GM08714 (cell line): ENCODE data around the gene SERPINA1.

ENCODE experiments used
- H3K4me3 ChIP-seq: fragments of 200-500 bp; sonication (Bioruptor generic); 2 replicates; pipeline ENCODE4 v1.5.1; 2014; ENCODE audit warnings: mild to moderate bottlenecking, low read length, inconsistent platforms
- ZNF274 ChIP-seq: IDR thresholded peaks from 2 replicates; pipeline ENCODE4 v1.6.1; 2012; ENCODE audit warnings: mild to moderate bottlenecking, low read depth, low read length

SERPINA1 gene

GRCh38 chr14:94344389-94344788 lies 44.0 kb downstream of the SERPINA1 start:
- TF ChIP-seq ZNF274, result no peak
- no peak overlapping the region for H3K4me3 ChIP-seq

- no peak overlapping the region for H3K4me3 ChIP-seq
- no peak for TF ChIP-seq ZNF274
Measured at GRCh38 chr14:94343238-94344005, 45.0 kb downstream of the SERPINA1 start.

- no peak for TF ChIP-seq ZNF274
- no peak overlapping the region for H3K4me3 ChIP-seq
Measured at GRCh38 chr14:94342334-94342934, 46.0 kb downstream of the SERPINA1 start.

- TF ChIP-seq ZNF274, result no peak
- no peak overlapping the region for H3K4me3 ChIP-seq
Measured at GRCh38 chr14:94341656-94342333, 46.6 kb downstream of the SERPINA1 start.

- no peak overlapping the region for H3K4me3 ChIP-seq
- no peak for TF ChIP-seq ZNF274
Measured at GRCh38 chr14:94340533-94340932, 47.9 kb downstream of the SERPINA1 start.

GRCh38 chr14:94338023-94338422 lies 50.4 kb downstream of the SERPINA1 start:
- no peak overlapping the region for H3K4me3 ChIP-seq
- TF ChIP-seq ZNF274, result no peak

- no peak for TF ChIP-seq ZNF274
- no peak overlapping the region for H3K4me3 ChIP-seq
Measured at GRCh38 chr14:94337274-94337673, 51.1 kb downstream of the SERPINA1 start.

GRCh38 chr14:94334872-94335271 lies 53.5 kb downstream of the SERPINA1 start:
- no peak overlapping the region for H3K4me3 ChIP-seq
- TF ChIP-seq ZNF274, result no peak

GRCh38 chr14:94332587-94332986 lies 55.8 kb downstream of the SERPINA1 start:
- no peak overlapping the region for H3K4me3 ChIP-seq
- TF ChIP-seq ZNF274, result no peak

GRCh38 chr14:94332063-94332583 lies 56.3 kb downstream of the SERPINA1 start:
- no peak overlapping the region for H3K4me3 ChIP-seq
- TF ChIP-seq ZNF274, result no peak

GRCh38 chr14:94331462-94331861 lies 56.9 kb downstream of the SERPINA1 start:
- no peak for TF ChIP-seq ZNF274

GRCh38 chr14:94330857-94331256 lies 57.5 kb downstream of the SERPINA1 start:
- TF ChIP-seq ZNF274, result no peak
- no peak overlapping the region for H3K4me3 ChIP-seq

More at GRCh38 chr14:94331462-94331861, 56.9 kb downstream of the SERPINA1 start:
- H3K4me3 ChIP-seq, result no peak overlapping the region

- TF ChIP-seq ZNF274, result no peak
- no peak overlapping the region for H3K4me3 ChIP-seq
Measured at GRCh38 chr14:94330432-94330831, 58.0 kb downstream of the SERPINA1 start.

GRCh38 chr14:94329857-94330256 lies 58.5 kb downstream of the SERPINA1 start:
- H3K4me3 ChIP-seq, result no peak overlapping the region
- TF ChIP-seq ZNF274, result no peak

- no peak overlapping the region for H3K4me3 ChIP-seq
- TF ChIP-seq ZNF274, result no peak
Measured at GRCh38 chr14:94328196-94328595, 60.2 kb downstream of the SERPINA1 start.
